Neural cell (in vitro differentiated cells): ENCODE measurements around the gene AKR1A1. TPM values are rescaled to one million over a fixed set of nuclear protein-coding genes. Genes with fewer than 3 reads are reported as not detected.

Experiments
- H2AFZ ChIP-seq: fragments of 200-600, 300-800 bp; sonication (generic), shearing (Covaris generic); 2 replicates; pipeline ENCODE4 v1.6.0; 2014; ENCODE audit warnings: low read depth, mild to moderate bottlenecking, antibody characterized with exemption, low read length, moderate library complexity
- H3F3A ChIP-seq: fragments of 200-600 bp; shearing (Covaris generic); 2 replicates; pipeline ENCODE4 v1.6.1; 2016; ENCODE audit warnings: mild to moderate bottlenecking, moderate library complexity, mixed read lengths, antibody characterized with exemption, low read length; ENCODE audit not compliant: insufficient read depth, poor library complexity, severe bottlenecking
- H3K27ac ChIP-seq: fragments of 200-600, 300-800 bp; sonication (generic), shearing (Covaris generic); 2 replicates; pipeline ENCODE4 v1.5.1; 2014; ENCODE audit warnings: mild to moderate bottlenecking, low read length, moderate library complexity
- H3K27me3 ChIP-seq: fragments of 300-800, 200-600 bp; sonication (generic), shearing (Covaris generic); 2 replicates; pipeline ENCODE4 v1.6.0; 2014; ENCODE audit warnings: mild to moderate bottlenecking, low read depth, low read length, moderate library complexity; ENCODE audit not compliant: insufficient read depth
- H3K36me3 ChIP-seq: fragments of 300-800, 200-600 bp; sonication (generic), shearing (Covaris generic); 2 replicates; pipeline ENCODE4 v1.5.1; 2014; ENCODE audit warnings: mild to moderate bottlenecking, antibody characterized with exemption, low read length, moderate library complexity; ENCODE audit not compliant: insufficient read depth
- H3K4me2 ChIP-seq: fragments of 300-800, 200-600 bp; sonication (generic), shearing (Covaris generic); 2 replicates; pipeline ENCODE4 v1.6.0; 2014; ENCODE audit warnings: mild to moderate bottlenecking, low read length
- H3K4me3 ChIP-seq: fragments of 300-800, 200-600 bp; sonication (generic), shearing (Covaris generic); 2 replicates; pipeline ENCODE4 v1.5.1; 2014; ENCODE audit warnings: mild to moderate bottlenecking, low read length, moderate library complexity
- H3K79me2 ChIP-seq: fragments of 200-600 bp; shearing (Covaris generic); replicated peaks from 2 replicates; pipeline ENCODE4 v1.6.0; 2014; ENCODE audit warnings: mild to moderate bottlenecking, low read length, moderate library complexity; ENCODE audit not compliant: insufficient read depth
- H3K9ac ChIP-seq: fragments of 300-800, 200-600 bp; sonication (generic), shearing (Covaris generic); 2 replicates; pipeline ENCODE4 v1.6.1; 2016; ENCODE audit warnings: mild to moderate bottlenecking, low read length, mixed read lengths
- H3K9me2 ChIP-seq: fragments of 200-600 bp; shearing (Covaris generic); 2 replicates; pipeline ENCODE4 v1.6.1; 2016; ENCODE audit warnings: mild to moderate bottlenecking, low read length, mixed read lengths; ENCODE audit not compliant: insufficient read depth
- H3K9me3 ChIP-seq: fragments of 200-600, 300-800 bp; sonication (generic), shearing (Covaris generic); 2 replicates; pipeline ENCODE4 v1.6.1; 2016; ENCODE audit warnings: mild to moderate bottlenecking, mixed run types, low read length, moderate library complexity, mixed read lengths
- H4K20me1 ChIP-seq: fragments of 200-600 bp; shearing (Covaris generic); 2 replicates; pipeline ENCODE4 v1.6.1; 2016; ENCODE audit warnings: mild to moderate bottlenecking, mixed run types; ENCODE audit not compliant: insufficient read depth
- EP300 ChIP-seq: fragments of 450-650 bp; conservative IDR thresholded peaks from 2 replicates; pipeline ENCODE4 v1.6.1; 2014; ENCODE audit warnings: antibody characterized with exemption, mild to moderate bottlenecking, moderate library complexity; ENCODE audit not compliant: poor library complexity, severe bottlenecking
- EZH2 ChIP-seq: fragments of 200-600, 300-800 bp; shearing (Covaris generic), sonication (generic); IDR thresholded peaks from 2 replicates; pipeline ENCODE4 v1.6.1; 2014; ENCODE audit warnings: antibody characterized with exemption, low read length, borderline replicate concordance, mild to moderate bottlenecking; ENCODE audit not compliant: insufficient read depth, poor library complexity, severe bottlenecking
- MXI1 ChIP-seq: fragments of 450-650 bp; conservative IDR thresholded peaks from 2 replicates; pipeline ENCODE4 v1.6.1; 2014; ENCODE audit warnings: antibody characterized with exemption, mild to moderate bottlenecking; ENCODE audit not compliant: poor library complexity, severe bottlenecking
- POLR2AphosphoS5 ChIP-seq: IDR thresholded peaks from 2 replicates; pipeline ENCODE4 v1.6.1; 2012
- RAD21 ChIP-seq: fragments of 450-650 bp; conservative IDR thresholded peaks from 2 replicates; pipeline ENCODE4 v1.6.1; 2014; ENCODE audit warnings: antibody characterized with exemption, mild to moderate bottlenecking, moderate library complexity
- REST ChIP-seq: IDR thresholded peaks from 2 replicates; pipeline ENCODE4 v1.6.1; 2012; ENCODE audit warnings: borderline replicate concordance
- SMC3 ChIP-seq: fragments of 450-650 bp; conservative IDR thresholded peaks from 2 replicates; pipeline ENCODE4 v1.6.1; 2014; ENCODE audit warnings: antibody characterized with exemption, mild to moderate bottlenecking, moderate library complexity; ENCODE audit not compliant: poor library complexity
- TAF1 ChIP-seq: IDR thresholded peaks from 2 replicates; pipeline ENCODE4 v1.6.1; 2012; ENCODE audit warnings: low read depth
- polyA plus RNA-seq: library from polyadenylated mRNA; depleted of rRNA; stranded (reverse); fragments of >200 nt; gene quantifications from 2 replicates; pipeline ENCODE4 v1.2.3, GENCODE V29; 2014
- TF ChIP-seq, protein P1 (sequence below): fragments of 450-650 bp; IDR thresholded peaks from 2 replicates; pipeline ENCODE4 v1.5.1; 2014; ENCODE audit warnings: antibody characterized with exemption, mild to moderate bottlenecking, moderate library complexity; ENCODE audit not compliant: poor library complexity, severe bottlenecking

The AKR1A1 gene
- polyA plus RNA-seq, 1 donor from 2014 or later = 170 TPM

DNA sequence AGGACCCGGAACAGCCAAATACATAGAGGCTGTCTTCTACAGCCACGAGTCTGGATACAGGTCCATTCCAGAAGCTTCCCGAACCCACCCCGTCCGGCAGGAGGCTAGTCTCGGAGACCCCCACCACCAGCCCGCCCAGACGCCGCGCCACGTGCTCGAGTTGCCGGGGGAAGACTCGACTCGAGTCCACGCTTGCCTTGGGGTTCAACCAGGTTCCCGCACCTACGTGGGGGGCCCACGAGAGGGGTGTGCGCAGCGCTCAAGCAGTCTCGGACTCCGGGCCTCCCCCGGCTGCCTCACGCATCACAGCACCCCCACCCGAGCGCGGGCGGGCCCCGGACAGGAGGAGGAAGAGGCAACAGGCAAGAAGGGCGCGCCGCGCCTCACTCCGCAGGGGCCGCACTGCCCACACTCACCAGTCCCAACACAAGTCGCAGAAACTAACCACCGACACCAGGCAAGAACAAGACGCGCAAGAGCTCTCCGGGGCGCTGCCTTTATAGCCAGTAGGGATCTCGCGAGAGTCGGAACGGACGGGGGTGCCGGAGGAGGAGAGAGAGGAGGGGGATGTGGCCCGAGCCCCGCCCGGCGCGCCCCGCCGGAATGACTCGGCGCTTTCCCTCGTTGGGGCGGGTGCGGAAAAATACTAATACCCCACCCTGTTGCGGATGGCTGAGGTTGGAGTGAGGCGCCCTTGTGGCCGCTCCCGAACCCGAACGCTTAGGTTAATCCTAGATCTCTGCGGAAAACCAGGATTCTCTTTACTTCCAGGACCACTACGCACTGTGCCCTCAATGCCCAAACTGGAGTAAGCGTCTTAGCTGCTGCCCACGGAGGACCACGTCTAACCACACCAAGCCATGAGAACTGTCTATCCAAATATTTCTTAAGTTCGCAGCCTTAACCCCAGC, 29.0 kb upstream of the AKR1A1 start, which contains the start of gene PRDX1:
PRDX1 (minus strand) TSS at position 472 of the 911 bp plus-strand sequence. CDS start 2,841 bp downstream, outside the sequence.
- peak within 1 kb of the TSS; percentile 97 for H3K4me3 ChIP-seq
- H3K9ac ChIP-seq = peak within 1 kb of the TSS; percentile 75
- no peaks in the 10 kb centered on the region for H3K9me3 ChIP-seq
- H4K20me1 ChIP-seq = no peaks in the 10 kb centered on the region
- no peaks in the 10 kb centered on the region for H3K27me3 ChIP-seq
- H2AFZ ChIP-seq = peak within 1 kb of the TSS; percentile 73
- H3K9me2 ChIP-seq = no peaks in the 10 kb centered on the region
- H3K36me3 ChIP-seq = no peaks in the 10 kb centered on the region
- H3F3A ChIP-seq = no peaks in the 10 kb centered on the region
- peaks cover 18% of the 10 kb centered on the region for H3K79me2 ChIP-seq
- peak; percentile 92 for TF ChIP-seq MXI1
- TF ChIP-seq RAD21 = peak; percentile 26
- TF ChIP-seq TAF1 = no peak
- peak; percentile 51 for TF ChIP-seq SMC3
- no peak for TF ChIP-seq EZH2
- TF ChIP-seq EP300 = peak; percentile 16
- peak; percentile 92 for TF ChIP-seq POLR2AphosphoS5
- TF ChIP-seq REST = peak; percentile 21
- TF ChIP-seq, protein P1, sequence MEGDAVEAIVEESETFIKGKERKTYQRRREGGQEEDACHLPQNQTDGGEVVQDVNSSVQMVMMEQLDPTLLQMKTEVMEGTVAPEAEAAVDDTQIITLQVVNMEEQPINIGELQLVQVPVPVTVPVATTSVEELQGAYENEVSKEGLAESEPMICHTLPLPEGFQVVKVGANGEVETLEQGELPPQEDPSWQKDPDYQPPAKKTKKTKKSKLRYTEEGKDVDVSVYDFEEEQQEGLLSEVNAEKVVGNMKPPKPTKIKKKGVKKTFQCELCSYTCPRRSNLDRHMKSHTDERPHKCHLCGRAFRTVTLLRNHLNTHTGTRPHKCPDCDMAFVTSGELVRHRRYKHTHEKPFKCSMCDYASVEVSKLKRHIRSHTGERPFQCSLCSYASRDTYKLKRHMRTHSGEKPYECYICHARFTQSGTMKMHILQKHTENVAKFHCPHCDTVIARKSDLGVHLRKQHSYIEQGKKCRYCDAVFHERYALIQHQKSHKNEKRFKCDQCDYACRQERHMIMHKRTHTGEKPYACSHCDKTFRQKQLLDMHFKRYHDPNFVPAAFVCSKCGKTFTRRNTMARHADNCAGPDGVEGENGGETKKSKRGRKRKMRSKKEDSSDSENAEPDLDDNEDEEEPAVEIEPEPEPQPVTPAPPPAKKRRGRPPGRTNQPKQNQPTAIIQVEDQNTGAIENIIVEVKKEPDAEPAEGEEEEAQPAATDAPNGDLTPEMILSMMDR = peak; percentile 41
- H3K4me2 ChIP-seq = peak within 1 kb of the TSS; percentile 87
- peak within 1 kb of the TSS; percentile 45 for H3K27ac ChIP-seq

DNA sequence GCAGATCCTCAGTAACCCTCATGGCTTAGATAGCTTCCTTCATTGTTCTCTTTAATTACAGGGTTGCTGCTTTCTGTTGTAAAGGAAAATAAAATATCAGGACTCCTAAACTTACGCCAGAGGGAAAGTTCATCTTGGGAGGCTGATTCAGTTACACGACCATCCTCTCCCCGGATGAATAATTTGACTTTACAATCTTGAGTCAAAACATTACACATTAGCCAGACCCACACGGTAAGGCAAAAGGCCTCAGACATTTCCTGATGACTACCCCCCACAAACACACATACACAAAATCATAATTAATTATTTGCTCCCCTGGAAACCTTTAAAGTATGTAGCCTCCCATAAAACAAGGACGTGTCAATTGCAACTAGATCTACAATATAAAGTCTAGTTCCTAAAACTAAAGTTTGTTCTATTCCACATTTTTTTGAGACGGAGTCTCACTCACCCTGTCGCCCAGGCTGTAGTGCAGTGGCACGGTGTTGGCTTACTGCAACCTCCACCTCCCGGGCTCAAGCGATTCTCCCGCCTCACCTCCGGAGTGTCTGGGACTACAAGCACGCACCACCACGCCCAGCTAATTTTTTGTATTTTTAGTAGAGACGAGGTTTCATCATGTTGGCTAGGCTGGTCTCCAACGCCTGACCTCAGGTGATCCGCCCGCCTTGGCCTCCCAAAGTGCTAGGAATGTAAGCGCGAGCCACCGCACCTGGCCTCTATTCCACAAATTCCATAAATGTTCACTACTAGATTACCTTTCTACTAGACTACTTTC, 28.1 kb upstream of the AKR1A1 start:
- Histone ChIP-seq H3K4me2 (peak overlapping the region; percentile 78), H3K79me2 (peaks cover 18% of the 10 kb centered on the region), H4K20me1 (no peaks in the 10 kb centered on the region), H3K4me3 (peak overlapping the region; percentile 97), H3K9me2 (no peaks in the 10 kb centered on the region), H3K27me3 (no peaks in the 10 kb centered on the region), H3K9ac (peak overlapping the region; percentile 75), H3K9me3 (no peaks in the 10 kb centered on the region), H3K36me3 (no peaks in the 10 kb centered on the region), H2AFZ (peak overlapping the region; percentile 73), H3F3A (no peaks in the 10 kb centered on the region), H3K27ac (peak overlapping the region; percentile 45)
- TF ChIP-seq REST = no peak
- no peak for TF ChIP-seq POLR2AphosphoS5
- no peak for TF ChIP-seq EP300
- no peak for TF ChIP-seq TAF1
- TF ChIP-seq EZH2 = no peak
- TF ChIP-seq MXI1 = no peak
- TF ChIP-seq, protein P1 = no peak
- TF ChIP-seq SMC3 = no peak
- TF ChIP-seq RAD21 = no peak
